Measurements from ENCODE around the gene CPEB3. TPM values are rescaled to one million over a fixed set of nuclear protein-coding genes. Genes with fewer than 3 reads are reported as not detected.

CPEB3 gene
- total RNA-seq, 1 experiment from 2014 or later = 1.0 TPM

DNA sequence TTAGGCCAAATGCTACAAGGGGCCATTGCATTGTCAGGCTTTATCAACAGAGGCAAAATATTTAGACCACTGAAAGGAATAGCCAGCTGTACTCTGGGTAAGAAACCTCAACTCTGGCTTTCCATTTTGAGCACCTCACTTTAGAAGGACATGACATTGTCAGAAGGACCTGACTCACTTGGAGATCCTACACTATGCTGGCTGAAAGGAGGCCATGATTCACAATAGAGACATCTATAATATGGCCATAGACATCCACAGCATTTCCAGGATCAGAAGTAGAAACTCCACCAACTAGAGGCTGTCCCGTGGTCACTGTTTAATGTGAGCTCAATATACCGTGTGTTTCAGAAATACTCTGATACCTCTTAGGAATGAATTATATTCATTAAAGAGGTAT lies 226.4 kb downstream of the CPEB3 start:
- Mint-ChIP-seq H3K36me3 (ENCODE audit: insufficient read depth in 1 of 3, low read depth in 3 of 3) (no peaks in the 10 kb centered on the region), H3K4me3 (no peak overlapping the region), H3K9me3 (no peaks in the 10 kb centered on the region), H3K4me1 (no peaks in the 10 kb centered on the region), H3K27ac (no peak overlapping the region; a peak in 1 of 7 replicates), H3K27me3 (ENCODE audit: low read depth) (no peaks in the 10 kb centered on the region)
- Histone ChIP-seq H3K9me3 (ENCODE audit: control insufficient read depth, low read depth, low read length) (no peaks in the 10 kb centered on the region), H2BK20ac (ENCODE audit: low read depth, low read length, poor library complexity, severe bottlenecking) (no peak overlapping the region), H4K5ac (ENCODE audit: insufficient read length, low read depth, low read length) (no peak overlapping the region), H3K23ac (ENCODE audit: insufficient read length, low read depth, low read length) (no peak overlapping the region), H3K79me1 (ENCODE audit: insufficient read depth, low read depth, low read length, poor library complexity, severe bottlenecking) (no peaks in the 10 kb centered on the region), H2BK12ac (ENCODE audit: insufficient read length, low read depth, low read length) (no peak overlapping the region), H2BK15ac (ENCODE audit: low read depth, low read length) (no peak overlapping the region), H3K27ac (ENCODE audit: insufficient read length, low read depth, low read length) (no peak overlapping the region), H3K56ac (ENCODE audit: insufficient read length, low read depth, low read length) (no peak overlapping the region), H2AFZ (ENCODE audit: low read length) (no peak overlapping the region), H3K4ac (ENCODE audit: low read depth, low read length) (no peak overlapping the region), H3K79me2 (ENCODE audit: insufficient read depth, low read length) (no peaks in the 10 kb centered on the region), H4K20me1 (ENCODE audit: control insufficient read depth, insufficient read depth, insufficient read length) (no peaks in the 10 kb centered on the region), H3K27me3 (ENCODE audit: insufficient read depth, low read length) (no peaks in the 10 kb centered on the region), H3K14ac (ENCODE audit: insufficient read depth, low read length) (no peak overlapping the region), H2BK5ac (ENCODE audit: insufficient read length, low read length) (no peak overlapping the region), H4K91ac (ENCODE audit: insufficient read length, low read depth, low read length) (no peak overlapping the region), H2BK120ac (ENCODE audit: low read depth, low read length, poor library complexity, severe bottlenecking) (no peak overlapping the region), H3T11ph (ENCODE audit: low read length) (no peak overlapping the region), H4K8ac (replicated peaks; ENCODE audit: insufficient read length, low read depth, low read length) (no peak overlapping the region), H3K23me2 (ENCODE audit: insufficient read length, low read depth, low read length, poor library complexity, severe bottlenecking) (no peaks in the 10 kb centered on the region), H3K9ac (ENCODE audit: extremely low read depth, insufficient read length, low read length) (no peak overlapping the region), H3K4me1 (ENCODE audit: insufficient read depth, low read length) (no peaks in the 10 kb centered on the region), H2AK5ac (ENCODE audit: insufficient read length, low read length) (no peak overlapping the region), H3K18ac (ENCODE audit: insufficient read length, low read depth, low read length) (no peak overlapping the region), H3K4me2 (ENCODE audit: insufficient read depth, insufficient read length, low read length) (no peak overlapping the region)
- TF ChIP-seq, protein P1, sequence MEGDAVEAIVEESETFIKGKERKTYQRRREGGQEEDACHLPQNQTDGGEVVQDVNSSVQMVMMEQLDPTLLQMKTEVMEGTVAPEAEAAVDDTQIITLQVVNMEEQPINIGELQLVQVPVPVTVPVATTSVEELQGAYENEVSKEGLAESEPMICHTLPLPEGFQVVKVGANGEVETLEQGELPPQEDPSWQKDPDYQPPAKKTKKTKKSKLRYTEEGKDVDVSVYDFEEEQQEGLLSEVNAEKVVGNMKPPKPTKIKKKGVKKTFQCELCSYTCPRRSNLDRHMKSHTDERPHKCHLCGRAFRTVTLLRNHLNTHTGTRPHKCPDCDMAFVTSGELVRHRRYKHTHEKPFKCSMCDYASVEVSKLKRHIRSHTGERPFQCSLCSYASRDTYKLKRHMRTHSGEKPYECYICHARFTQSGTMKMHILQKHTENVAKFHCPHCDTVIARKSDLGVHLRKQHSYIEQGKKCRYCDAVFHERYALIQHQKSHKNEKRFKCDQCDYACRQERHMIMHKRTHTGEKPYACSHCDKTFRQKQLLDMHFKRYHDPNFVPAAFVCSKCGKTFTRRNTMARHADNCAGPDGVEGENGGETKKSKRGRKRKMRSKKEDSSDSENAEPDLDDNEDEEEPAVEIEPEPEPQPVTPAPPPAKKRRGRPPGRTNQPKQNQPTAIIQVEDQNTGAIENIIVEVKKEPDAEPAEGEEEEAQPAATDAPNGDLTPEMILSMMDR (conservative IDR thresholded peaks at IDR 0.05) = no peak
- WGBS (ENCODE audit: extremely low coverage, insufficient read length, low lambda C conversion rate) = no CpG with 5 or more reads among the region's 2 CpGs
- DNase-seq = no peak
